Osteoblast (primary cell): ENCODE results near the gene NPAS3. TPM values are rescaled to one million over a fixed set of nuclear protein-coding genes. Genes with fewer than 3 reads are reported as not detected.
A peak's percentile ranks its signal among the peaks of the same experiment; 100 is the strongest.

Source experiments
- DNase-seq: peaks from one replicate; pipeline ENCODE4 v3.0.0; 2011; ENCODE audit warnings: low spot score, mixed read lengths; ENCODE audit not compliant: insufficient read length; ENCODE audit errors: missing footprints
- H2AFZ ChIP-seq: 2 replicates; pipeline ENCODE4 v1.6.0; 2011; ENCODE audit warnings: mild to moderate bottlenecking, low read length
- H3K27ac ChIP-seq: 2 replicates; pipeline ENCODE4 v1.5.1; 2011; ENCODE audit warnings: mild to moderate bottlenecking, low read depth, low read length, moderate library complexity
- H3K27me3 ChIP-seq: 2 replicates; pipeline ENCODE4 v1.6.0; 2012; ENCODE audit warnings: mild to moderate bottlenecking, control low read depth, inconsistent platforms, low read length, moderate library complexity; ENCODE audit not compliant: insufficient read depth
- H3K36me3 ChIP-seq: 2 replicates; pipeline ENCODE4 v1.5.1; 2011; ENCODE audit warnings: mild to moderate bottlenecking, low read length, control low read depth, moderate library complexity; ENCODE audit not compliant: insufficient read depth
- H3K4me1 ChIP-seq: 2 replicates; pipeline ENCODE4 v1.5.1; 2011; ENCODE audit warnings: mild to moderate bottlenecking, low read length, control low read depth, moderate library complexity; ENCODE audit not compliant: insufficient read depth
- H3K4me2 ChIP-seq: 2 replicates; pipeline ENCODE4 v1.6.0; 2011; ENCODE audit warnings: mild to moderate bottlenecking, low read length; ENCODE audit not compliant: insufficient read depth
- H3K4me3 ChIP-seq: fragments of 200-600 bp; sonication (generic); 3 replicates; pipeline ENCODE4 v1.5.1; 2012; ENCODE audit warnings: mild to moderate bottlenecking, low read length, inconsistent platforms; ENCODE audit not compliant: insufficient read depth
- H3K79me2 ChIP-seq: 2 replicates; pipeline ENCODE4 v1.6.0; 2012; ENCODE audit warnings: mild to moderate bottlenecking, low read length, control low read depth, inconsistent platforms; ENCODE audit not compliant: insufficient read depth
- H3K9me3 ChIP-seq: 2 replicates; pipeline ENCODE4 v1.5.1; 2011; ENCODE audit warnings: low read depth, low read length, control low read depth
- H4K20me1 ChIP-seq: 2 replicates; pipeline ENCODE4 v1.6.0; 2012; ENCODE audit warnings: mild to moderate bottlenecking, low read length, control low read depth; ENCODE audit not compliant: insufficient read depth
- CTCF ChIP-seq: IDR thresholded peaks from 2 replicates; pipeline ENCODE4 v1.5.1; 2011; ENCODE audit warnings: mild to moderate bottlenecking, low read depth, low read length, moderate library complexity; ENCODE audit errors: extremely low read depth
- total RNA-seq: library from RNA; depleted of rRNA; stranded (reverse); fragments of >200 nt; gene quantifications from 2 replicates; pipeline ENCODE4 v1.2.3, GENCODE V29; 2012

NPAS3 gene
- total RNA-seq, 1 donor, result 0.72 TPM

GRCh38 chr14:33836900-33837577, 898.4 kb downstream of the NPAS3 start:
- H3K9me3 ChIP-seq, result no peaks in the 10 kb centered on the region
- no peak overlapping the region for H3K27ac ChIP-seq
- H3K27me3 ChIP-seq, result no peaks in the 10 kb centered on the region
- no peaks in the 10 kb centered on the region for H3K79me2 ChIP-seq
- no peak for TF ChIP-seq CTCF
- H3K36me3 ChIP-seq, result no peaks in the 10 kb centered on the region
- H3K4me1 ChIP-seq, result no peaks in the 10 kb centered on the region
- H2AFZ ChIP-seq, result no peak overlapping the region
- no peaks in the 10 kb centered on the region for H4K20me1 ChIP-seq
- H3K4me3 ChIP-seq, result no peak overlapping the region
- no peak overlapping the region for H3K4me2 ChIP-seq
- no peak for DNase-seq

GRCh38 chr14:33837943-33838683, 899.4 kb downstream of the NPAS3 start:
- Histone ChIP-seq H3K9me3 (no peaks in the 10 kb centered on the region), H4K20me1 (no peaks in the 10 kb centered on the region), H2AFZ (no peak overlapping the region), H3K27me3 (no peaks in the 10 kb centered on the region), H3K4me1 (no peaks in the 10 kb centered on the region), H3K4me2 (no peak overlapping the region), H3K36me3 (no peaks in the 10 kb centered on the region), H3K27ac (no peak overlapping the region), H3K4me3 (no peak overlapping the region), H3K79me2 (no peaks in the 10 kb centered on the region)
- no peak for DNase-seq
- TF ChIP-seq CTCF, result no peak

- Histone ChIP-seq H3K9me3 (no peaks in the 10 kb centered on the region), H3K36me3 (no peaks in the 10 kb centered on the region), H3K27ac (no peak overlapping the region), H3K79me2 (no peaks in the 10 kb centered on the region), H2AFZ (no peak overlapping the region), H3K4me1 (no peaks in the 10 kb centered on the region), H4K20me1 (no peaks in the 10 kb centered on the region), H3K4me2 (no peak overlapping the region), H3K27me3 (no peaks in the 10 kb centered on the region), H3K4me3 (no peak overlapping the region)
- DNase-seq, result peak; percentile 84
- peak; percentile 75 for TF ChIP-seq CTCF
Observed at GRCh38 chr14:33839193-33840076, 900.8 kb downstream of the NPAS3 start.
